HCT116 (cell line): Measurements from ENCODE around the gene FGF19. TPM values are rescaled to one million over a fixed set of nuclear protein-coding genes. Genes with fewer than 3 reads are reported as not detected.

ENCODE experiments used
- ATAC-seq: fragments of 200-7000 bp; cut with Tn5 transposase; 2 replicates; pipeline ENCODE4 v1.9.1; 2020; ENCODE audit warnings: mild to moderate bottlenecking, moderate library complexity
- BruUV-seq: library from RNA; stranded (reverse); fragments of 400-500 nt; replicated peaks from 2 replicates; lab custom pipeline; 2021; lab: Mats Ljungman, UMichigan
- CTCF ChIA-PET: fragments of 300-600 bp; sonication (Branson Sonifier 250); formaldehyde crosslinking; loops from one replicate; lab custom pipeline; 2021; ENCODE audit warnings: antibody characterized with exemption; lab: Charles Lee
- POLR2A ChIA-PET: fragments of 300-600, 350-600 bp; sonication (Branson Sonifier 250); formaldehyde crosslinking; loops from one replicate; lab custom pipeline; 2021; ENCODE audit warnings: antibody characterized with exemption; lab: Charles Lee
- RAD21 ChIA-PET, 2 experiments: fragments of 300-600 bp; sonication (Branson Sonifier 250); formaldehyde crosslinking; loops; one replicate each; lab custom pipeline; 2023; ENCODE audit warnings: low total read pairs in 2 of 2; ENCODE audit not compliant: uncharacterized antibody in 2 of 2, unreplicated experiment in 2 of 2, low non-redundant PET in 1 of 2; lab: Charles Lee
- DNase-seq: peaks from one replicate; pipeline ENCODE4 v3.0.0-alpha.2; 2010; ENCODE audit warnings: low read depth, low spot score
- H2AFZ ChIP-seq: fragments of 200-600 bp; shearing (Covaris generic), sonication (generic); 2 replicates; pipeline ENCODE4 v1.6.1; 2017; ENCODE audit warnings: low read depth, mixed run types, mixed read lengths, antibody characterized with exemption, low read length; ENCODE audit not compliant: poor library complexity, severe bottlenecking
- H3K27ac ChIP-seq: 2 replicates; pipeline ENCODE4 v1.5.1; 2012; ENCODE audit warnings: low read depth, low read length
- H3K27me3 ChIP-seq: fragments of 200-600 bp; sonication (generic); 2 replicates; pipeline ENCODE4 v1.6.1; 2016; ENCODE audit warnings: mixed run types, low read length, mixed read lengths; ENCODE audit not compliant: insufficient read depth
- H3K36me3 ChIP-seq, 2 experiments: fragments of 200-500 bp in 1 of 2; fragments of 200-600 bp in 1 of 2; sonication (Bioruptor generic) in 1 of 2; sonication (generic) in 1 of 2; 2 replicates each; pipeline versions ENCODE4 v1.5.1 to v1.6.1; 2014 to 2016; ENCODE audit warnings: low read length in 2 of 2, inconsistent platforms in 1 of 2, mixed read lengths in 1 of 2, mixed run types in 1 of 2; ENCODE audit not compliant: insufficient read depth in 2 of 2, control insufficient read depth in 1 of 2
- H3K4me1 ChIP-seq, 2 experiments: fragments of 200-600 bp in 1 of 2; sonication (generic) in 1 of 2; 2 replicates each; pipeline versions ENCODE4 v1.5.1 to v1.6.1; 2012 to 2017; ENCODE audit warnings: low read length in 2 of 2, inconsistent platforms in 1 of 2, mild to moderate bottlenecking in 1 of 2, mixed read lengths in 1 of 2, mixed run types in 1 of 2, moderate library complexity in 1 of 2; ENCODE audit not compliant: insufficient read depth in 2 of 2, control insufficient read depth in 1 of 2
- H3K4me2 ChIP-seq: fragments of 200-600 bp; sonication (generic); 2 replicates; pipeline ENCODE4 v1.6.1; 2017; ENCODE audit warnings: mixed run types, low read length, mixed read lengths
- H3K4me3 ChIP-seq, 2 experiments: fragments of 200-600 bp in 1 of 2; sonication (generic) in 1 of 2; replicated peaks in 1 of 2; 2 replicates each; pipeline ENCODE4 v1.5.1; 2011 to 2016; ENCODE audit warnings: low read length in 2 of 2, control low read depth in 1 of 2, low read depth in 1 of 2, mild to moderate bottlenecking in 1 of 2, mixed read lengths in 1 of 2, mixed run types in 1 of 2
- H3K79me2 ChIP-seq: fragments of 200-600 bp; sonication (generic); 2 replicates; pipeline ENCODE4 v1.6.1; 2017; ENCODE audit warnings: mild to moderate bottlenecking, mixed run types, low read length, moderate library complexity, mixed read lengths; ENCODE audit not compliant: insufficient read depth
- H3K9ac ChIP-seq: fragments of 200-600 bp; sonication (generic); 2 replicates; pipeline ENCODE4 v1.6.1; 2016; ENCODE audit warnings: low read length, mixed read lengths
- H3K9me2 ChIP-seq: fragments of 200-600 bp; sonication (generic), shearing (Covaris generic); 2 replicates; pipeline ENCODE4 v1.6.1; 2017; ENCODE audit warnings: mixed run types, mild to moderate bottlenecking, moderate library complexity; ENCODE audit not compliant: insufficient read depth
- H3K9me3 ChIP-seq, 2 experiments: fragments of 200-500 bp in 1 of 2; fragments of 200-600 bp in 1 of 2; sonication (Bioruptor generic) in 1 of 2; sonication (generic) in 1 of 2; 2 replicates each; pipeline ENCODE4 v1.6.1; 2014 to 2017; ENCODE audit warnings: low read length in 2 of 2, mixed read lengths in 2 of 2, inconsistent platforms in 1 of 2, low read depth in 1 of 2, mild to moderate bottlenecking in 1 of 2, mixed run types in 1 of 2, moderate library complexity in 1 of 2; ENCODE audit not compliant: control insufficient read depth in 1 of 2, insufficient read depth in 1 of 2
- H4K20me1 ChIP-seq: fragments of 200-600 bp; sonication (generic), shearing (Covaris generic); 2 replicates; pipeline ENCODE4 v1.6.1; 2017; ENCODE audit warnings: mixed run types, mild to moderate bottlenecking, moderate library complexity; ENCODE audit not compliant: insufficient read depth
- ELF1 ChIP-seq: IDR thresholded peaks from 2 replicates; pipeline ENCODE4 v1.6.1; 2012; ENCODE audit warnings: low read depth, borderline replicate concordance
- JUND ChIP-seq: IDR thresholded peaks from 2 replicates; pipeline ENCODE4 v1.6.1; 2012
- RAD21 ChIP-seq: IDR thresholded peaks from 2 replicates; pipeline ENCODE4 v1.6.1; 2012; ENCODE audit warnings: low read depth, mild to moderate bottlenecking
- SP1 ChIP-seq: IDR thresholded peaks from 2 replicates; pipeline ENCODE4 v1.6.1; 2012; ENCODE audit warnings: low read depth
- SRF ChIP-seq: IDR thresholded peaks from 2 replicates; pipeline ENCODE4 v1.6.1; 2012; ENCODE audit warnings: low read depth
- TCF7L2 ChIP-seq: IDR thresholded peaks from 2 replicates; pipeline ENCODE4 v1.7.0; 2011; ENCODE audit warnings: borderline replicate concordance, inconsistent platforms; ENCODE audit not compliant: insufficient read depth, insufficient read length; ENCODE audit errors: extremely low read depth
- YY1 ChIP-seq: IDR thresholded peaks from 2 replicates; pipeline ENCODE4 v1.6.1; 2011; ENCODE audit warnings: low read length, low read depth, moderate library complexity, mild to moderate bottlenecking; ENCODE audit not compliant: insufficient replicate concordance; ENCODE audit errors: extremely low read depth
- ZFX ChIP-seq: fragments of 450-650 bp; IDR thresholded peaks from 2 replicates; pipeline ENCODE4 v1.6.1; 2017
- ZNF274 ChIP-seq: fragments of 200-500 bp; sonication (Bioruptor generic); IDR thresholded peaks from 2 replicates; pipeline ENCODE4 v1.6.1; 2014; ENCODE audit warnings: mild to moderate bottlenecking, low read depth, low read length, inconsistent platforms
- intact Hi-C: fragments of 100-400 bp; cut with micrococcal nuclease; formaldehyde crosslinking; loops from 2 replicates; pipeline ENCODE4 v1.10.0; 2022
- total RNA-seq: library from RNA; stranded (reverse); gene quantifications from one replicate; pipeline ENCODE4 v1.2.1, GENCODE V29; 2021; ENCODE audit not compliant: unreplicated experiment
- TF ChIP-seq, protein P1 (sequence below), 3 experiments: fragments of 200-600 bp in 1 of 3; sonication (generic) in 1 of 3; IDR thresholded peaks in 2 of 3; conservative IDR thresholded peaks in 1 of 3; 2 replicates each; pipeline ENCODE4 v1.5.1; 2012 to 2017; ENCODE audit warnings: low read depth in 2 of 3, low read length in 2 of 3, antibody characterized with exemption in 1 of 3, borderline replicate concordance in 1 of 3, control low read depth in 1 of 3, mild to moderate bottlenecking in 1 of 3, mixed read lengths in 1 of 3, mixed run types in 1 of 3, moderate library complexity in 1 of 3; ENCODE audit not compliant: insufficient read depth in 1 of 3
- TF ChIP-seq, protein P2 (sequence below): IDR thresholded peaks from 2 replicates; pipeline ENCODE4 v1.6.1; 2012
- TF ChIP-seq, protein P3 (sequence below): IDR thresholded peaks from 2 replicates; pipeline ENCODE4 v1.6.1; 2011; ENCODE audit warnings: mild to moderate bottlenecking, low read length, moderate library complexity; ENCODE audit not compliant: insufficient replicate concordance; ENCODE audit errors: extremely low read depth

The FGF19 gene
- total RNA-seq, 1 experiment from 2014 or later: 37.5 TPM

GRCh38 chr11:69750108-69750850, 46.5 kb upstream of the FGF19 start:
- Histone ChIP-seq H4K20me1 (no peaks in the 10 kb centered on the region), H3K9ac (no peak overlapping the region), H3K4me1 (no peaks in the 10 kb centered on the region), H3K4me3 (no peak overlapping the region), H3K27ac (no peak overlapping the region), H3K79me2 (no peaks in the 10 kb centered on the region), H3K9me3 (no peaks in the 10 kb centered on the region), H3K9me2 (no peaks in the 10 kb centered on the region), H3K4me2 (no peak overlapping the region), H3K36me3 (no peaks in the 10 kb centered on the region), H3K27me3 (no peaks in the 10 kb centered on the region), H2AFZ (no peak overlapping the region)
- CTCF ChIA-PET: no interaction called here
- no TSS peak for BruUV-seq
- no peak for ATAC-seq
- POLR2A ChIA-PET: no interaction called here
- RAD21 ChIA-PET: no interaction called here
- intact Hi-C loops: no loop called here
- TF ChIP-seq TCF7L2 (no peak), ZFX (no peak)
- TF ChIP-seq, protein P1, sequence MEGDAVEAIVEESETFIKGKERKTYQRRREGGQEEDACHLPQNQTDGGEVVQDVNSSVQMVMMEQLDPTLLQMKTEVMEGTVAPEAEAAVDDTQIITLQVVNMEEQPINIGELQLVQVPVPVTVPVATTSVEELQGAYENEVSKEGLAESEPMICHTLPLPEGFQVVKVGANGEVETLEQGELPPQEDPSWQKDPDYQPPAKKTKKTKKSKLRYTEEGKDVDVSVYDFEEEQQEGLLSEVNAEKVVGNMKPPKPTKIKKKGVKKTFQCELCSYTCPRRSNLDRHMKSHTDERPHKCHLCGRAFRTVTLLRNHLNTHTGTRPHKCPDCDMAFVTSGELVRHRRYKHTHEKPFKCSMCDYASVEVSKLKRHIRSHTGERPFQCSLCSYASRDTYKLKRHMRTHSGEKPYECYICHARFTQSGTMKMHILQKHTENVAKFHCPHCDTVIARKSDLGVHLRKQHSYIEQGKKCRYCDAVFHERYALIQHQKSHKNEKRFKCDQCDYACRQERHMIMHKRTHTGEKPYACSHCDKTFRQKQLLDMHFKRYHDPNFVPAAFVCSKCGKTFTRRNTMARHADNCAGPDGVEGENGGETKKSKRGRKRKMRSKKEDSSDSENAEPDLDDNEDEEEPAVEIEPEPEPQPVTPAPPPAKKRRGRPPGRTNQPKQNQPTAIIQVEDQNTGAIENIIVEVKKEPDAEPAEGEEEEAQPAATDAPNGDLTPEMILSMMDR (IDR thresholded peaks at IDR 0.05 in 2 of 3, conservative IDR thresholded peaks at IDR 0.05 in 1 of 3; ENCODE audit: borderline replicate concordance in 1 of 3, insufficient read depth in 1 of 3, low read depth in 2 of 3, low read length in 2 of 3): no peak
- TF ChIP-seq, all 23 proteins: peak for 0
- DNase-seq: no peak

- Histone ChIP-seq H3K4me1 (peaks cover 8 to 9% of the 10 kb centered on the region in 2 experiments), H3K36me3 (no peaks in the 10 kb centered on the region), H3K79me2 (no peaks in the 10 kb centered on the region), H3K9ac (no peak overlapping the region), H2AFZ (no peak overlapping the region), H3K9me2 (no peaks in the 10 kb centered on the region), H3K27me3 (no peaks in the 10 kb centered on the region), H4K20me1 (no peaks in the 10 kb centered on the region), H3K4me2 (no peak overlapping the region), H3K27ac (no peak overlapping the region), H3K9me3 (no peaks in the 10 kb centered on the region), H3K4me3 (no peak overlapping the region)
- DNase-seq: no peak
- no peak for ATAC-seq
- RAD21 ChIA-PET: no interaction called here
- intact Hi-C loops: no loop called here
- TF ChIP-seq RAD21: no peak
- TF ChIP-seq JUND: no peak
- no peak for TF ChIP-seq SRF
- no peak for TF ChIP-seq ELF1
- TF ChIP-seq, protein P2, sequence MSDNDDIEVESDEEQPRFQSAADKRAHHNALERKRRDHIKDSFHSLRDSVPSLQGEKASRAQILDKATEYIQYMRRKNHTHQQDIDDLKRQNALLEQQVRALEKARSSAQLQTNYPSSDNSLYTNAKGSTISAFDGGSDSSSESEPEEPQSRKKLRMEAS: no peak
- TF ChIP-seq, protein P3, sequence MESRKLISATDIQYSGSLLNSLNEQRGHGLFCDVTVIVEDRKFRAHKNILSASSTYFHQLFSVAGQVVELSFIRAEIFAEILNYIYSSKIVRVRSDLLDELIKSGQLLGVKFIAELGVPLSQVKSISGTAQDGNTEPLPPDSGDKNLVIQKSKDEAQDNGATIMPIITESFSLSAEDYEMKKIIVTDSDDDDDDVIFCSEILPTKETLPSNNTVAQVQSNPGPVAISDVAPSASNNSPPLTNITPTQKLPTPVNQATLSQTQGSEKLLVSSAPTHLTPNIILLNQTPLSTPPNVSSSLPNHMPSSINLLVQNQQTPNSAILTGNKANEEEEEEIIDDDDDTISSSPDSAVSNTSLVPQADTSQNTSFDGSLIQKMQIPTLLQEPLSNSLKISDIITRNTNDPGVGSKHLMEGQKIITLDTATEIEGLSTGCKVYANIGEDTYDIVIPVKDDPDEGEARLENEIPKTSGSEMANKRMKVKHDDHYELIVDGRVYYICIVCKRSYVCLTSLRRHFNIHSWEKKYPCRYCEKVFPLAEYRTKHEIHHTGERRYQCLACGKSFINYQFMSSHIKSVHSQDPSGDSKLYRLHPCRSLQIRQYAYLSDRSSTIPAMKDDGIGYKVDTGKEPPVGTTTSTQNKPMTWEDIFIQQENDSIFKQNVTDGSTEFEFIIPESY: no peak
- no peak for TF ChIP-seq YY1
- no peak for TF ChIP-seq SP1
- no peak for TF ChIP-seq ZNF274
- CTCF ChIA-PET: no interaction called here
- POLR2A ChIA-PET: no interaction called here
- no TSS peak for BruUV-seq
Observed at GRCh38 chr11:69748637-69749036, 44.8 kb upstream of the FGF19 start.
